Activated CD4-positive, alpha-beta T cell treated with anti-CD3 and anti-CD28 coated beads, Interleukin-10, Interleukin-2, amounts not matched to agents 100 ng/mL and 50 ng/mL, durations not matched to agents 16 hours and 8 hours (primary cell): ENCODE data around the gene ARFGAP3.

Source experiments
- DNase-seq: peaks from one replicate; pipeline ENCODE4 v3.0.0-alpha.2; 2020

The ARFGAP3 gene

GRCh38 chr22:42860968-42861367 lies 3.9 kb upstream of the ARFGAP3 start:
- no peak for DNase-seq

- DNase-seq = no peak
These were observed 890 bp upstream of the ARFGAP3 start for GRCh38 chr22:42857845-42858481.

GRCh38 chr22:42856179-42856864 lies 751 bp downstream of the ARFGAP3 start:
- DNase-seq = peak; percentile 48

GRCh38 chr22:42855721-42856120 lies 1.4 kb downstream of the ARFGAP3 start:
- DNase-seq = no peak

GRCh38 chr22:42855211-42855610 lies 1.9 kb downstream of the ARFGAP3 start:
- no peak for DNase-seq

GRCh38 chr22:42848941-42849550 lies 8.0 kb downstream of the ARFGAP3 start:
- no peak for DNase-seq

GRCh38 chr22:42847110-42847509 lies 10.0 kb downstream of the ARFGAP3 start:
- DNase-seq = no peak

- no peak for DNase-seq
These were observed 12.3 kb downstream of the ARFGAP3 start for GRCh38 chr22:42844756-42845155.

GRCh38 chr22:42842658-42843370 lies 14.3 kb downstream of the ARFGAP3 start:
- DNase-seq = no peak

GRCh38 chr22:42841444-42841843 lies 15.6 kb downstream of the ARFGAP3 start:
- DNase-seq = no peak

GRCh38 chr22:42837556-42837955 lies 19.5 kb downstream of the ARFGAP3 start:
- no peak for DNase-seq

GRCh38 chr22:42836026-42836425 lies 21.0 kb downstream of the ARFGAP3 start:
- no peak for DNase-seq

GRCh38 chr22:42834177-42834949 lies 22.7 kb downstream of the ARFGAP3 start:
- peak; percentile 30 for DNase-seq

- DNase-seq = peak; percentile 11
These were observed 24.0 kb downstream of the ARFGAP3 start for GRCh38 chr22:42833104-42833503.

GRCh38 chr22:42831712-42832111 lies 25.4 kb downstream of the ARFGAP3 start:
- DNase-seq = no peak

- no peak for DNase-seq
These were observed 26.9 kb downstream of the ARFGAP3 start for GRCh38 chr22:42830161-42830560.

- DNase-seq = no peak
These were observed 27.8 kb downstream of the ARFGAP3 start for GRCh38 chr22:42829302-42829701.

- no peak for DNase-seq
These were observed 31.3 kb downstream of the ARFGAP3 start for GRCh38 chr22:42825796-42826195.

- no peak for DNase-seq
These were observed 35.7 kb downstream of the ARFGAP3 start for GRCh38 chr22:42821386-42821785.

GRCh38 chr22:42820045-42820763 lies 36.9 kb downstream of the ARFGAP3 start:
- peak; percentile 12 for DNase-seq

- DNase-seq = no peak
These were observed 37.5 kb downstream of the ARFGAP3 start for GRCh38 chr22:42819412-42820044.

GRCh38 chr22:42817556-42817955 lies 39.5 kb downstream of the ARFGAP3 start:
- DNase-seq = no peak
